ENCODE data around the gene E2F4.

Gene E2F4

DNA sequence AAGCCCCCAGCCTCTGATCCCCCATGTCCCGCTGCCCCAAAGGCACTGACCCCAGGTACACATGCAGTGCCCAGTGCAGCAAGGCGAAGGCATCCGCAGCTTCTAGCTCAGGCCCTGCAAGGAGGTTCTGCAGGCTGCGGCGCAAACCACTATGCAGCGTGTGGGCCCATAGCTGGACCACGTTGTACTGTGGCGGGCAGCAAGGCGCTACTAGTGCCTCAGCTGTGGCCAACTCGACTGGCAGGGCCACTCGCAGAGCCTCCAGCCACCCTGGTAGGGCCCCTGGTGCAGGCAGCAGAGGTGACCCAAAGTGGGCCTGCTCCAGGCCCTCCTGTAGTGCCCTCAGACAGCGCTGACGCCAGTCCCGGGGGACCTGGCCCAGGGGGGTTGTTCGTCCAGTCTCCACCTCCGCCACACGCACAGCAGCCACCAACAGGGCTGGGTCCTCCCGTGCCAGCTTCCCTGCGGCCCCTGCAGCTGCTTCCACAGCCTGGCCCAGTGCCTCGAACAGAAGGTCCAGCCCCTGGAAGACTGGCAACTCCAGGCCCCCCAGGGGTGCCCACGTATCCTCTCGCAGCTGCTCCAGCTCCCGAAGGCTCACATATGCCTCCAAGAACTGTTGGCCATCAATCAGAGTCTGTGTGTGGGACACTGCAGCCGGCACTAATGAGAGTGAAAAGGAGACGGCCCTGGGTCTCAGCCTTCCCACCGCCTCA lies 4.6 kb upstream of the E2F4 start:
- no peak for ATAC-seq
- TF ChIP-seq TOX (CRISPR knock-in tag; IDR thresholded peaks at IDR 0.05; ENCODE audit: borderline replicate concordance) (no peak), PPARA (CRISPR knock-in tag; IDR thresholded peaks at IDR 0.05; ENCODE audit: borderline replicate concordance) (no peak), BACH2 (CRISPR knock-in tag; IDR thresholded peaks at IDR 0.05; ENCODE audit: borderline replicate concordance) (no peak), ZFP30 (CRISPR knock-in tag; IDR thresholded peaks at IDR 0.05) (no peak), ZNF565 (CRISPR knock-in tag; conservative IDR thresholded peaks at IDR 0.05; ENCODE audit: low read depth) (no peak), GLIS3 (CRISPR knock-in tag; IDR thresholded peaks at IDR 0.05) (no peak), ARNTL (CRISPR knock-in tag; IDR thresholded peaks at IDR 0.05; ENCODE audit: borderline replicate concordance, low read depth) (no peak), ESRRG (CRISPR knock-in tag; IDR thresholded peaks at IDR 0.05) (no peak), CSRNP3 (CRISPR knock-in tag; IDR thresholded peaks at IDR 0.05) (no peak), ZFP3 (CRISPR knock-in tag; IDR thresholded peaks at IDR 0.05) (no peak)

DNA sequence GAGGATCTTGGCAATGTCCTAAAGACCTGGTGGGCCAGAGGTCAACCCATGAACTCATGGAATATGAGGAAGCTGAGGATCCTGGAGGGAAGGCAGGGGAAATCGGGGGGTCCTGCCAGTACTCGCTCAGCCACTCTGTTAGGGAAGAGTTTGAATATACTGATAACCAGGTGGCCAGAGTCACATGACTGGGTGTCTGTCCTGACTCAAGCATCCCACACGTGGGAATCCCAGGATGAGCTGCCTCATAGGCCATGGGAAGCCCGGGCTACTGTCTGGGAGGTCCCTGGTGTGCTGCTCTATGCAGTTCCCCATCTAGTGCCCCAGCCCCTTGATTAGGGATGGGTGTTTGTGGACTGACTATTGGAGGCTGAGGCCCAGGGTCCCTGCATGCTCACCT lies 3.6 kb upstream of the E2F4 start:
- TF ChIP-seq SNAI2 (CRISPR knock-in tag; IDR thresholded peaks at IDR 0.05) (no peak), BACH2 (CRISPR knock-in tag; IDR thresholded peaks at IDR 0.05; ENCODE audit: borderline replicate concordance) (no peak), CSRNP3 (CRISPR knock-in tag; IDR thresholded peaks at IDR 0.05) (no peak), ARNTL (CRISPR knock-in tag; IDR thresholded peaks at IDR 0.05; ENCODE audit: borderline replicate concordance, low read depth) (no peak), PATZ1 (CRISPR knock-in tag; IDR thresholded peaks at IDR 0.05; ENCODE audit: borderline replicate concordance) (no peak), RARB (CRISPR knock-in tag; IDR thresholded peaks at IDR 0.05) (no peak), PPARA (CRISPR knock-in tag; IDR thresholded peaks at IDR 0.05; ENCODE audit: borderline replicate concordance) (no peak), ZNF70 (CRISPR knock-in tag; IDR thresholded peaks at IDR 0.05) (no peak), ZFP3 (CRISPR knock-in tag; IDR thresholded peaks at IDR 0.05) (no peak), ZNF8 (CRISPR knock-in tag; IDR thresholded peaks at IDR 0.05) (no peak), CREB5 (CRISPR knock-in tag; IDR thresholded peaks at IDR 0.05; ENCODE audit: low read depth) (no peak), ISL1 (CRISPR knock-in tag; IDR thresholded peaks at IDR 0.05) (no peak), ZC3H10 (CRISPR knock-in tag; IDR thresholded peaks at IDR 0.05) (no peak)
- TF ChIP-seq, protein P1, sequence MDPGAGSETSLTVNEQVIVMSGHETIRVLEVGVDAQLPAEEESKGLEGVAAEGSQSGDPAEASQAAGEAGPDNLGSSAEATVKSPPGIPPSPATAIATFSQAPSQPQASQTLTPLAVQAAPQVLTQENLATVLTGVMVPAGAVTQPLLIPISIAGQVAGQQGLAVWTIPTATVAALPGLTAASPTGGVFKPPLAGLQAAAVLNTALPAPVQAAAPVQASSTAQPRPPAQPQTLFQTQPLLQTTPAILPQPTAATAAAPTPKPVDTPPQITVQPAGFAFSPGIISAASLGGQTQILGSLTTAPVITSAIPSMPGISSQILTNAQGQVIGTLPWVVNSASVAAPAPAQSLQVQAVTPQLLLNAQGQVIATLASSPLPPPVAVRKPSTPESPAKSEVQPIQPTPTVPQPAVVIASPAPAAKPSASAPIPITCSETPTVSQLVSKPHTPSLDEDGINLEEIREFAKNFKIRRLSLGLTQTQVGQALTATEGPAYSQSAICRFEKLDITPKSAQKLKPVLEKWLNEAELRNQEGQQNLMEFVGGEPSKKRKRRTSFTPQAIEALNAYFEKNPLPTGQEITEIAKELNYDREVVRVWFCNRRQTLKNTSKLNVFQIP (CRISPR knock-in tag; IDR thresholded peaks at IDR 0.05; ENCODE audit: borderline replicate concordance, low read depth): no peak
- no peak for ATAC-seq

- ATAC-seq: no peak
- no peak for TF ChIP-seq CSRNP3 (CRISPR knock-in tag; IDR thresholded peaks at IDR 0.05)
- no peak for TF ChIP-seq RARB (CRISPR knock-in tag; IDR thresholded peaks at IDR 0.05)
- no peak for TF ChIP-seq ZC3H10 (CRISPR knock-in tag; IDR thresholded peaks at IDR 0.05)
- TF ChIP-seq, protein P1 (CRISPR knock-in tag; IDR thresholded peaks at IDR 0.05; ENCODE audit: borderline replicate concordance, low read depth): no peak
- no peak for TF ChIP-seq BACH2 (CRISPR knock-in tag; IDR thresholded peaks at IDR 0.05; ENCODE audit: borderline replicate concordance)
- TF ChIP-seq ESRRG (CRISPR knock-in tag; IDR thresholded peaks at IDR 0.05): no peak
- TF ChIP-seq ZFP30 (CRISPR knock-in tag; IDR thresholded peaks at IDR 0.05): no peak
- no peak for TF ChIP-seq CREB5 (CRISPR knock-in tag; IDR thresholded peaks at IDR 0.05; ENCODE audit: low read depth)
- TF ChIP-seq ZNF8 (CRISPR knock-in tag; IDR thresholded peaks at IDR 0.05): no peak
- no peak for TF ChIP-seq SNAI2 (CRISPR knock-in tag; IDR thresholded peaks at IDR 0.05)
- no peak for TF ChIP-seq CSDC2 (CRISPR knock-in tag; IDR thresholded peaks at IDR 0.05)
- TF ChIP-seq TCF4 (CRISPR knock-in tag; IDR thresholded peaks at IDR 0.05; ENCODE audit: borderline replicate concordance): no peak
- no peak for TF ChIP-seq PPARA (CRISPR knock-in tag; IDR thresholded peaks at IDR 0.05; ENCODE audit: borderline replicate concordance)
- TF ChIP-seq ISL1 (CRISPR knock-in tag; IDR thresholded peaks at IDR 0.05): no peak
- no peak for TF ChIP-seq OSR1 (CRISPR knock-in tag; IDR thresholded peaks at IDR 0.05)
Measured at GRCh38 chr16:67188798-67189197, 3.2 kb upstream of the E2F4 start.

All from SK-N-SH treated with all-trans-retinoic acid at 6 μM for 48 hours (cell line).